Uterus (tissue), 4 donors: ENCODE results near the gene WNK1. TPM values are rescaled to one million over a fixed set of nuclear protein-coding genes. Genes with fewer than 3 reads are reported as not detected.

Source experiments
- DNase-seq, 2 donors: peaks; one replicate each; pipeline ENCODE4 v3.0.0-alpha.2; 2019 to 2020
- H3K27ac ChIP-seq, 2 donors: fragments of 200-600 bp; sonication (generic); 1 replicate in 1 of 2; 2 replicates in 1 of 2; pipeline ENCODE4 v1.5.1; 2016 to 2018
- H3K27me3 ChIP-seq, 2 donors: fragments of 200-600 bp; sonication (generic); one replicate each; pipeline ENCODE4 v1.5.1; 2018 to 2019; ENCODE audit warnings: control low read depth in 1 of 2
- H3K36me3 ChIP-seq, 2 donors: fragments of 200-600 bp; sonication (generic); one replicate each; pipeline ENCODE4 v1.5.1; 2019; ENCODE audit warnings: control low read depth in 1 of 2
- H3K4me1 ChIP-seq, 2 donors: fragments of 200-600 bp; sonication (generic); one replicate each; pipeline ENCODE4 v1.5.1; 2018 to 2019; ENCODE audit warnings: control low read depth in 1 of 2
- H3K4me3 ChIP-seq, 2 donors: fragments of 200-600 bp; sonication (generic); 1 replicate in 1 of 2; 2 replicates in 1 of 2; pipeline ENCODE4 v1.5.1; 2018 to 2019; ENCODE audit warnings: mild to moderate bottlenecking in 1 of 2
- H3K9me3 ChIP-seq, 2 donors: fragments of 200-600 bp; sonication (generic); one replicate each; pipeline ENCODE4 v1.5.1; 2019; ENCODE audit warnings: control low read depth in 1 of 2
- POLR2A ChIP-seq, 2 donors: fragments of 450-650 bp; IDR thresholded peaks; one replicate each; pipeline ENCODE4 v1.6.1; 2016; ENCODE audit warnings: antibody characterized with exemption in 2 of 2, mild to moderate bottlenecking in 1 of 2, moderate library complexity in 1 of 2
- intact Hi-C: fragments of 100-400 bp; cut with DNase I; formaldehyde crosslinking; loops from one replicate; pipeline ENCODE4 v1.15.1; 2023; ENCODE audit warnings: low total_unique reads
- total RNA-seq, 4 donors: library from RNA; depleted of rRNA in 3 of 4; stranded (reverse); fragments of >200 nt in 3 of 4; gene quantifications; one replicate each; pipeline versions ENCODE4 v1.1.0 to v1.2.4, GENCODE V29; 2014 to 2023
- TF ChIP-seq, protein P1 (sequence below), 4 experiments: fragments of 200-600 bp in 2 of 4; fragments of 450-650 bp in 2 of 4; sonication (generic) in 2 of 4; IDR thresholded peaks; one replicate each; pipeline ENCODE4 v1.5.1; 2016 to 2019; ENCODE audit warnings: antibody characterized with exemption in 4 of 4, mild to moderate bottlenecking in 2 of 4, moderate library complexity in 1 of 4
- donor health status: DM: yes; HTN: yes; CAD: no.

Gene WNK1
- total RNA-seq, 4 donors from 2014 or later: 57.1 to 208 (median 81.0) TPM

GRCh38 chr12:753611-754472, 1.5 kb downstream of the WNK1 start:
- H3K4me1 ChIP-seq: no peaks in the 10 kb centered on the region
- peak; percentile 23 to 35 for DNase-seq

GRCh38 chr12:754473-754820, 2.1 kb downstream of the WNK1 start:
- H3K4me3 ChIP-seq: peak overlapping the region; percentile 72 to 78
- no peaks in the 10 kb centered on the region for H3K27me3 ChIP-seq
- no peaks in the 10 kb centered on the region for H3K4me1 ChIP-seq
- no peaks in the 10 kb centered on the region for H3K36me3 ChIP-seq
- DNase-seq: no peak
- TF ChIP-seq, protein P1, sequence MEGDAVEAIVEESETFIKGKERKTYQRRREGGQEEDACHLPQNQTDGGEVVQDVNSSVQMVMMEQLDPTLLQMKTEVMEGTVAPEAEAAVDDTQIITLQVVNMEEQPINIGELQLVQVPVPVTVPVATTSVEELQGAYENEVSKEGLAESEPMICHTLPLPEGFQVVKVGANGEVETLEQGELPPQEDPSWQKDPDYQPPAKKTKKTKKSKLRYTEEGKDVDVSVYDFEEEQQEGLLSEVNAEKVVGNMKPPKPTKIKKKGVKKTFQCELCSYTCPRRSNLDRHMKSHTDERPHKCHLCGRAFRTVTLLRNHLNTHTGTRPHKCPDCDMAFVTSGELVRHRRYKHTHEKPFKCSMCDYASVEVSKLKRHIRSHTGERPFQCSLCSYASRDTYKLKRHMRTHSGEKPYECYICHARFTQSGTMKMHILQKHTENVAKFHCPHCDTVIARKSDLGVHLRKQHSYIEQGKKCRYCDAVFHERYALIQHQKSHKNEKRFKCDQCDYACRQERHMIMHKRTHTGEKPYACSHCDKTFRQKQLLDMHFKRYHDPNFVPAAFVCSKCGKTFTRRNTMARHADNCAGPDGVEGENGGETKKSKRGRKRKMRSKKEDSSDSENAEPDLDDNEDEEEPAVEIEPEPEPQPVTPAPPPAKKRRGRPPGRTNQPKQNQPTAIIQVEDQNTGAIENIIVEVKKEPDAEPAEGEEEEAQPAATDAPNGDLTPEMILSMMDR (IDR thresholded peaks at IDR 0.05): no peak
- no peak for TF ChIP-seq POLR2A (IDR thresholded peaks at IDR 0.05)
- intact Hi-C loops: loop anchor here (5.0 to 10.0 kb wide), 3 partner anchors 60 to 182 kb away; no protein-coding TSS in a partner anchor
- H3K27ac ChIP-seq: peak overlapping the region; percentile 99
- no peaks in the 10 kb centered on the region for H3K9me3 ChIP-seq

More at GRCh38 chr12:753611-754472, 1.5 kb downstream of the WNK1 start:
- Histone ChIP-seq H3K4me3 (peak overlapping the region; percentile 72 to 78), H3K36me3 (no peaks in the 10 kb centered on the region), H3K27me3 (no peaks in the 10 kb centered on the region), H3K27ac (peak overlapping the region; percentile 99), H3K9me3 (no peaks in the 10 kb centered on the region)
- TF ChIP-seq, protein P1 (IDR thresholded peaks at IDR 0.05): peak in 2 of 4 experiments; percentile 5 to 25
- TF ChIP-seq POLR2A (IDR thresholded peaks at IDR 0.05): no peak
- intact Hi-C loops: loop anchor here (5.0 to 10.0 kb wide), 3 partner anchors 61 to 182 kb away; no protein-coding TSS in a partner anchor

GRCh38 chr12:754851-755562, 2.6 kb downstream of the WNK1 start:
- no peak for DNase-seq
- H3K4me3 ChIP-seq: peak overlapping the region; percentile 72 to 78
- H3K27ac ChIP-seq: peak overlapping the region; percentile 99
- H3K27me3 ChIP-seq: no peaks in the 10 kb centered on the region
- TF ChIP-seq, protein P1 (IDR thresholded peaks at IDR 0.05): peak in 3 of 4 experiments; percentile 30 to 44 (median 44)
- TF ChIP-seq POLR2A (IDR thresholded peaks at IDR 0.05): no peak
- H3K4me1 ChIP-seq: no peaks in the 10 kb centered on the region
- H3K9me3 ChIP-seq: no peaks in the 10 kb centered on the region
- intact Hi-C loops: loop anchor here (5.0 to 10.0 kb wide), 3 partner anchors 60 to 183 kb away; no protein-coding TSS in a partner anchor
- no peaks in the 10 kb centered on the region for H3K36me3 ChIP-seq

- TF ChIP-seq, protein P1 (IDR thresholded peaks at IDR 0.05): no peak
- no peak for TF ChIP-seq POLR2A (IDR thresholded peaks at IDR 0.05)
- no peak overlapping the region for H3K27ac ChIP-seq
- no peaks in the 10 kb centered on the region for H3K9me3 ChIP-seq
- no peaks in the 10 kb centered on the region for H3K27me3 ChIP-seq
- no peak overlapping the region for H3K4me3 ChIP-seq
- intact Hi-C loops: loop anchor here (10.0 kb wide), 2 partner anchors 55 to 115 kb away; no protein-coding TSS in a partner anchor
- H3K4me1 ChIP-seq: no peaks in the 10 kb centered on the region
- DNase-seq: no peak
- H3K36me3 ChIP-seq: no peaks in the 10 kb centered on the region
Measured at GRCh38 chr12:759628-760027, 7.2 kb downstream of the WNK1 start.
